Measurements from ENCODE around the gene CA9. TPM values are rescaled to one million over a fixed set of nuclear protein-coding genes. Genes with fewer than 3 reads are reported as not detected.

Gene CA9
- total and polyA plus RNA-seq, 9 of the 15 experiments (the other 6 are each of a cell fraction or from before 2014, with no cell fraction given): 0.15 to 10.6 (median 0.60) TPM; not detected in 4

DNA sequence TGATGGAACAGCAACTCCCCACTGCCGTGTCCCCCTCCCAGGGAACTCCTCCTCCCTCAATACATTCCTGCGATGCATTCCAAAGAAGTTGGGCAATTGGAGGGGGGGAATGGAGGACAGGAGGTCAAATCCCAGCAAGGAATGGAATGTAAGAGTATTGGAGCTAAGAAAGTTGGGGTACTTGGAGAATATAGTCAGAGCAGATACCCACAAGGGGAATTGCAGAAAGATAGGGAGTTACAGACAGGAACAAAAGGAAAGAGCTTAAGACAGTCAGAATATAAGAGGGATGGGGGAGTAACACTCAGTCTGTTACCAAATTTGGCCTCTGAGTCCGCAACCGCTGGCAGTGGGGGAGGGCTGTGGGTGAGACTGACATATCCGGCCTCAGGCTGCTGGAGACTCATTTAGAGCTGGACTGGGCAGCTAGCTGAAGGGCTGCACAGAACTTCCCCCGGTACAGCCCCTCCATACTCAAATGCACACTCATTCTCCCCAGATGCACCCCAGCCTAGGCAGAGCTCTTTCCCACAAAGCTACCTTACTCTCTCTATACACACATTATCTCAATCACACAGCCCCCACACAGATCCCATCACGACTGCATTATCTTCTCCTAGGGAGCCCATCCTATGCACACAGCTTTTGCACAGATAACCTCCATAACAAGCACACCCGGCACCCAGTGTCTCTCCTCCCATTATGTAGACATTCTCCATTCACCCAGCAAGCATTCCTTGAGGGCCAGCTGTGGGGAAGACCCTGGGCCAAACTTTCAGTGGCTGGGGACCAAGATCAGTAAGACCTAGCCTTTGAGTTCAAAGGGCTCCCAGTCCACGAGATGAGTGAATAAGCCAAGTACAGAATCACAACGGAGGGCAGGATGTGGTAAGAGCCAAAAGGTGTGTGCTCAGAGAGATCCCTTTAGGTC lies 54.6 kb downstream of the CA9 start (continued):
- TF ChIP-seq, protein P1, sequence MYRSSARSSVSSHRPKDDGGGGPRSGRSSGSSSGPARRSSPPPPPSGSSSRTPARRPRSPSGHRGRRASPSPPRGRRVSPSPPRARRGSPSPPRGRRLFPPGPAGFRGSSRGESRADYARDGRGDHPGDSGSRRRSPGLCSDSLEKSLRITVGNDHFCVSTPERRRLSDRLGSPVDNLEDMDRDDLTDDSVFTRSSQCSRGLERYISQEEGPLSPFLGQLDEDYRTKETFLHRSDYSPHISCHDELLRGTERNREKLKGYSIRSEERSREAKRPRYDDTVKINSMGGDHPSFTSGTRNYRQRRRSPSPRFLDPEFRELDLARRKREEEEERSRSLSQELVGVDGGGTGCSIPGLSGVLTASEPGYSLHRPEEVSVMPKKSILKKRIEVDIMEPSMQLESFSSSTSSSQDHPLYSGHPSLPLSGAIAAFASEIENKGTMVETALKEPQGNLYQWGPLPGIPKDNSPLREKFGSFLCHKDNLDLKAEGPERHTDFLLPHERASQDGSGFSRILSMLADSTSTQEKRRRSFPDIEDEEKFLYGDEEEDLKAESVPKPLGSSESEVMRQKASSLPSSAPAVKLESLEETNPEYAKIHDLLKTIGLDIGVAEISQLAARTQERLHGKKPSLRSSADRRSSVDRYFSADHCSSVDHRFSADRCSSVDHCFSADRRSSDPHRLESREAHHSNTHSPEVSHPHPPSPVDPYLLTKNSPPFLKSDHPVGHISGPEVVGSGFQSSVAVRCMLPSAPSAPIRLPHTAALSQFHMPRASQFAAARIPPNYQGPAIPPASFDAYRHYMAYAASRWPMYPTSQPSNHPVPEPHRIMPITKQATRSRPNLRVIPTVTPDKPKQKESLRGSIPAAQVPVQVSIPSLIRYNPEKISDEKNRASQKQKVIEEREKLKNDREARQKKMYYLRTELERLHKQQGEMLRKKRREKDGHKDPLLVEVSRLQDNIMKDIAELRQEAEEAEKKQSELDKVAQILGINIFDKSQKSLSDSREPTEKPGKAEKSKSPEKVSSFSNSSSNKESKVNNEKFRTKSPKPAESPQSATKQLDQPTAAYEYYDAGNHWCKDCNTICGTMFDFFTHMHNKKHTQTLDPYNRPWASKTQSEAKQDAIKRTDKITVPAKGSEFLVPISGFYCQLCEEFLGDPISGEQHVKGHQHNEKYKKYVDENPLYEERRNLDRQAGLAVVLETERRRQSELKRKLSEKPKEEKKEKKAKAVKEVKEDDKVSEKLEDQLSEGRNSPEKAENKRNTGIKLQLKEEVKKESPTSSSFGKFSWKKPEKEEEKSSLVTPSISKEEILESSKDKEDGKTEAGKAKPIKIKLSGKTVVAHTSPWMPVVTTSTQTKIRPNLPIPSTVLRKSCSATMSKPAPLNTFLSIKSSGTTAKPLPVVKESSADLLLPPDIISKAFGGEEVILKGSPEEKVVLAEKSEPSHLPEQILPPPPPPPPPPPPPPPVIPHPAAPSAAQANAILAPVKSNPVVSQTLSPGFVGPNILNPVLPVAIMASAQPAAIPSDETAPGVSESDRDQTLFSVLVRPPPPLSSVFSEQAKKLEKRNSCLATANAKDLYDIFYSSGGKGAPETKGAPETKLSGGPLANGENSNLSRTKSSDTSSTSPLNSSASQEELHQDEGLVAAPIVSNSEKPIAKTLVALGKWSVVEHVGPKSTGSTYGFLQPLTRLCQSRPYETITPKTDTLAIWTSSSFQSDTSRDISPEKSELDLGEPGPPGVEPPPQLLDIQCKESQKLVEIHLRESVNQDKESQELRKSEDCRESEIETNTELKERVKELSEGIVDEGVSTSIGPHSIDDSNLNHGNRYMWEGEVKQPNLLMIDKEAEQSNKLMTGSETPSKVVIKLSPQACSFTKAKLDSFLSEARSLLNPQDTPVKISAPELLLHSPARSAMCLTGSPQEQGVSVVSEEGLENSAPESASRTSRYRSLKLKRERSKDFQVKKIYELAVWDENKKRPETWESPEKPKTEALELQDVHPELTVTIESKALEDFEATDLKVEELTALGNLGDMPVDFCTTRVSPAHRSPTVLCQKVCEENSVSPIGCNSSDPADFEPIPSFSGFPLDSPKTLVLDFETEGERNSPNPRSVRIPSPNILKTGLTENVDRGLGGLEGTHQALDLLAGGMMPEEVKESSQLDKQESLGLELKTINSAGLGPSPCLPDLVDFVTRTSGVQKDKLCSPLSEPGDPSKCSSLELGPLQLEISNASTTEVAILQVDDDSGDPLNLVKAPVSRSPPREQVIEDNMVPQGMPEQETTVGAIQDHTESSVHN (IDR thresholded peaks at IDR 0.05; ENCODE audit: borderline replicate concordance in 1 of 2, low read depth in 1 of 2): 0 out of 4 replicates have a peak, but pooled peaks of 1 of the 2 experiments have one; percentile 20
- TF ChIP-seq, protein P2, sequence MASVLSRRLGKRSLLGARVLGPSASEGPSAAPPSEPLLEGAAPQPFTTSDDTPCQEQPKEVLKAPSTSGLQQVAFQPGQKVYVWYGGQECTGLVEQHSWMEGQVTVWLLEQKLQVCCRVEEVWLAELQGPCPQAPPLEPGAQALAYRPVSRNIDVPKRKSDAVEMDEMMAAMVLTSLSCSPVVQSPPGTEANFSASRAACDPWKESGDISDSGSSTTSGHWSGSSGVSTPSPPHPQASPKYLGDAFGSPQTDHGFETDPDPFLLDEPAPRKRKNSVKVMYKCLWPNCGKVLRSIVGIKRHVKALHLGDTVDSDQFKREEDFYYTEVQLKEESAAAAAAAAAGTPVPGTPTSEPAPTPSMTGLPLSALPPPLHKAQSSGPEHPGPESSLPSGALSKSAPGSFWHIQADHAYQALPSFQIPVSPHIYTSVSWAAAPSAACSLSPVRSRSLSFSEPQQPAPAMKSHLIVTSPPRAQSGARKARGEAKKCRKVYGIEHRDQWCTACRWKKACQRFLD (CRISPR knock-in tag; IDR thresholded peaks at IDR 0.05): peak; percentile 77
- TF ChIP-seq EHMT2 (IDR thresholded peaks at IDR 0.05) (0 out of 2 replicates have a peak, but pooled peaks have one; percentile 18), CBFA2T3 (IDR thresholded peaks at IDR 0.05) (peak; percentile 98), TEAD2 (tag; IDR thresholded peaks at IDR 0.05) (peak; percentile 52; the same call in 1 of the 2 replicates), RBM34 (IDR thresholded peaks at IDR 0.05; ENCODE audit: borderline replicate concordance, insufficient read depth, low read length) (no peak), ZFP36 (IDR thresholded peaks at IDR 0.05; ENCODE audit: low read depth, low read length, partially characterized antibody) (peak; percentile 52), CBX3 (IDR thresholded peaks at IDR 0.05; ENCODE audit: borderline replicate concordance in 1 of 2, low read length in 2 of 2) (0 out of 3 replicates have a peak, but pooled peaks of 1 of the 2 experiments have one; percentile 27), CXXC5 (CRISPR knock-in tag; IDR thresholded peaks at IDR 0.05) (peak; percentile 66), KDM4B (IDR thresholded peaks at IDR 0.05; ENCODE audit: borderline replicate concordance in 2 of 2, low read depth in 1 of 2) (0 out of 4 replicates have a peak, but pooled peaks of 1 of the 2 experiments have one; percentile 52), HMG20B (CRISPR knock-in tag; IDR thresholded peaks at IDR 0.05) (no peak), GABPA (tag; conservative IDR thresholded peaks at IDR 0.05; ENCODE audit: low read depth) (0 out of 2 replicates have a peak, but pooled peaks have one; percentile 49), TAF7 (tag; IDR thresholded peaks at IDR 0.05) (peak; percentile 27; the same call in 1 of the 2 replicates), ZNF408 (CRISPR knock-in tag; IDR thresholded peaks at IDR 0.05; ENCODE audit: low read depth) (no peak), MTA3 (IDR thresholded peaks at IDR 0.05; ENCODE audit: borderline replicate concordance) (peak; percentile 59; the same call in 1 of the 2 replicates), CEBPB (tag; IDR thresholded peaks at IDR 0.05) (peak; percentile 78), RCOR1 (IDR thresholded peaks at IDR 0.05; ENCODE audit: borderline replicate concordance in 1 of 2, low read depth in 2 of 2, low read length in 2 of 2) (peak; percentile 47 to 90; a peak in 3 of 4 replicates)

Measured in K562 (cell line).